ENCODE measurements around the gene AIP. TPM values are rescaled to one million over a fixed set of nuclear protein-coding genes. Genes with fewer than 3 reads are reported as not detected.
A peak's percentile ranks its signal among the peaks of the same experiment; 100 is the strongest.

Gene AIP
- total and polyA plus RNA-seq, 9 of the 15 experiments (the other 6 are each of a cell fraction or from before 2014, with no cell fraction given), result 5.2 to 92.5 (median 52.7) TPM

- peak; percentile 26; the same call in 1 of the 2 replicates for TF ChIP-seq RBFOX2 (IDR thresholded peaks at IDR 0.05; ENCODE audit: low read depth, low read length)
- no peak for TF ChIP-seq ZNF224 (CRISPR knock-in tag; IDR thresholded peaks at IDR 0.05)
- no peak for TF ChIP-seq ZKSCAN1 (IDR thresholded peaks at IDR 0.05; ENCODE audit: low read depth, low read length)
- TF ChIP-seq STAT5B (CRISPR knock-in tag; IDR thresholded peaks at IDR 0.05), result no peak
- no peak for TF ChIP-seq CHCHD3 (CRISPR knock-in tag; IDR thresholded peaks at IDR 0.05)
- peak; percentile 82 for TF ChIP-seq RBM25 (IDR thresholded peaks at IDR 0.05; ENCODE audit: low read depth, low read length, severe bottlenecking)
- peak; percentile 79 for TF ChIP-seq BCOR (IDR thresholded peaks at IDR 0.05)
- no peak for TF ChIP-seq GABPB1 (CRISPR knock-in tag; IDR thresholded peaks at IDR 0.05)
- peak; percentile 51 for TF ChIP-seq POLR2G (IDR thresholded peaks at IDR 0.05; ENCODE audit: low read depth, low read length)
- TF ChIP-seq NCOR1 (IDR thresholded peaks at IDR 0.05), result no peak
- peak; percentile 20 for TF ChIP-seq RBM22 (IDR thresholded peaks at IDR 0.05; ENCODE audit: low read depth, low read length, poor library complexity, severe bottlenecking)
- TF ChIP-seq DLX4 (CRISPR knock-in tag; IDR thresholded peaks at IDR 0.05), result no peak
- TF ChIP-seq RCOR1 (IDR thresholded peaks at IDR 0.05; ENCODE audit: borderline replicate concordance in 1 of 2, low read depth in 2 of 2, low read length in 2 of 2), result 0 out of 4 replicates have a peak, but pooled peaks of 1 of the 2 experiments have one; percentile 43
- no peak for TF ChIP-seq DIDO1 (tag; IDR thresholded peaks at IDR 0.05; ENCODE audit: low read depth)
- no peak for TF ChIP-seq PHB2 (IDR thresholded peaks at IDR 0.05; ENCODE audit: low read depth)
- no peak for TF ChIP-seq PCBP1 (IDR thresholded peaks at IDR 0.05; ENCODE audit: low read depth, low read length, poor library complexity, severe bottlenecking)
Observed at GRCh38 chr11:67492069-67492727, 9.4 kb downstream of the AIP start (continued).

Measured in K562 (cell line).